Esophagus squamous epithelium (tissue), 5 donors: ENCODE results near the gene SOX6. TPM values are rescaled to one million over a fixed set of nuclear protein-coding genes. Genes with fewer than 3 reads are reported as not detected.

Source experiments
- DNase-seq: peaks from one replicate; lab custom pipeline; 2025; lab: John Stamatoyannopoulos, UW
- H3K27ac ChIP-seq, 4 donors: fragments of 200-600 bp; sonication (generic); one replicate each; pipeline ENCODE4 v1.5.1; 2016 to 2019; ENCODE audit warnings: mild to moderate bottlenecking in 1 of 4
- H3K27me3 ChIP-seq, 4 donors: fragments of 200-600 bp; sonication (generic); 1 replicate in 3 of 4; 2 replicates in 1 of 4; pipeline versions ENCODE4 v1.5.1 to v1.6.0; 2017 to 2021; ENCODE audit warnings: antibody characterized with exemption in 1 of 4
- H3K36me3 ChIP-seq, 3 donors: fragments of 200-600 bp; sonication (generic); one replicate each; pipeline ENCODE4 v1.5.1; 2016 to 2019
- H3K4me1 ChIP-seq, 3 donors: fragments of 200-600 bp; sonication (generic); one replicate each; pipeline ENCODE4 v1.5.1; 2017 to 2019
- H3K4me3 ChIP-seq, 4 donors: fragments of 200-600 bp; sonication (generic); 1 replicate in 3 of 4; 2 replicates in 1 of 4; pipeline ENCODE4 v1.5.1; 2016 to 2019; ENCODE audit warnings: mild to moderate bottlenecking in 2 of 4, moderate library complexity in 1 of 4
- H3K9me3 ChIP-seq, 3 donors: fragments of 200-600 bp; sonication (generic); one replicate each; pipeline ENCODE4 v1.5.1; 2016 to 2019
- CTCF ChIP-seq, 6 experiments: fragments of 450-650 bp in 4 of 6; fragments of 200-600 bp in 2 of 6; sonication (generic) in 2 of 6; IDR thresholded peaks; one replicate each; pipeline ENCODE4 v1.5.1; 2016 to 2019; ENCODE audit warnings: antibody characterized with exemption in 6 of 6, mild to moderate bottlenecking in 4 of 6, moderate library complexity in 4 of 6
- POLR2A ChIP-seq, 4 donors: fragments of 450-650 bp; IDR thresholded peaks; one replicate each; pipeline ENCODE4 v1.6.1; 2017; ENCODE audit warnings: antibody characterized with exemption in 4 of 4, mild to moderate bottlenecking in 4 of 4, moderate library complexity in 3 of 4
- WGBS, 2 donors: methylation state at CpG; one replicate each; pipeline ENCODE4 v1.1.5; 2018; 5-methylcytosine and 5-hydroxymethylcytosine counted together
- intact Hi-C: fragments of 100-400 bp; cut with DNase I; formaldehyde crosslinking; loops from one replicate; pipeline ENCODE4 v1.15.0; 2022
- total RNA-seq, 4 donors: library from RNA; depleted of rRNA; stranded (reverse); fragments of >200 nt; gene quantifications; one replicate each; pipeline ENCODE4 v1.1.0, GENCODE V29; 2016
- donor health status: DM: yes; HTN: yes; CAD: no.

Gene SOX6
- total RNA-seq, 4 donors from 2014 or later = 7.8 to 16.0 (median 10.6) TPM

- Histone ChIP-seq H3K36me3 (no peaks in the 10 kb centered on the region), H3K27ac (no peak overlapping the region), H3K9me3 (no peaks in the 10 kb centered on the region), H3K4me1 (no peaks in the 10 kb centered on the region), H3K4me3 (no peak overlapping the region), H3K27me3 (no peaks in the 10 kb centered on the region)
- no peak for TF ChIP-seq POLR2A (IDR thresholded peaks at IDR 0.05)
- no peak for TF ChIP-seq CTCF (IDR thresholded peaks at IDR 0.05)
- DNase-seq = no peak
- intact Hi-C loops = no loop called here
- WGBS, 2 donors = 89 to 91% methylated on average over 2 of the region's 2 CpGs
Measured at GRCh38 chr11:16026849-16027248, 329.5 kb downstream of the SOX6 start.

- Histone ChIP-seq H3K36me3 (no peaks in the 10 kb centered on the region), H3K4me1 (no peaks in the 10 kb centered on the region), H3K27me3 (no peaks in the 10 kb centered on the region), H3K9me3 (no peaks in the 10 kb centered on the region), H3K27ac (no peak overlapping the region), H3K4me3 (no peak overlapping the region)
- TF ChIP-seq POLR2A (IDR thresholded peaks at IDR 0.05) = no peak
- TF ChIP-seq CTCF (IDR thresholded peaks at IDR 0.05) = no peak
- 90 to 92% methylated on average over 4 of the region's 4 CpGs for WGBS, 2 donors
- no peak for DNase-seq
- intact Hi-C loops = no loop called here
Measured at GRCh38 chr11:16018931-16019330, 337.4 kb downstream of the SOX6 start.

- Histone ChIP-seq H3K27me3 (no peaks in the 10 kb centered on the region), H3K36me3 (no peaks in the 10 kb centered on the region), H3K4me1 (no peaks in the 10 kb centered on the region), H3K4me3 (no peak overlapping the region), H3K27ac (no peak overlapping the region), H3K9me3 (no peaks in the 10 kb centered on the region)
- TF ChIP-seq CTCF (IDR thresholded peaks at IDR 0.05) (no peak), POLR2A (IDR thresholded peaks at IDR 0.05) (no peak)
- no peak for DNase-seq
- intact Hi-C loops = no loop called here
- 83 to 93% methylated on average over 2 of the region's 2 CpGs for WGBS, 2 donors
Measured at GRCh38 chr11:16016468-16016829, 339.9 kb downstream of the SOX6 start.

GRCh38 chr11:16015741-16016467 is 340.4 kb downstream of the SOX6 start:
- 75 to 77% methylated on average over 5 of the region's 5 CpGs for WGBS, 2 donors
- H3K9me3 ChIP-seq = no peaks in the 10 kb centered on the region
- no peak overlapping the region for H3K4me3 ChIP-seq
- H3K27me3 ChIP-seq = no peaks in the 10 kb centered on the region
- intact Hi-C loops = no loop called here
- no peak overlapping the region for H3K27ac ChIP-seq
- no peak for DNase-seq
- H3K36me3 ChIP-seq = no peaks in the 10 kb centered on the region
- TF ChIP-seq CTCF (IDR thresholded peaks at IDR 0.05) (no peak), POLR2A (IDR thresholded peaks at IDR 0.05) (no peak)
- no peaks in the 10 kb centered on the region for H3K4me1 ChIP-seq

GRCh38 chr11:16013649-16014275 is 342.6 kb downstream of the SOX6 start:
- WGBS, 2 donors = 71 to 74% methylated on average over 2 to 3 of the region's 3 CpGs
- no peak for DNase-seq
- intact Hi-C loops = no loop called here
- no peak overlapping the region for H3K4me3 ChIP-seq
- no peak for TF ChIP-seq POLR2A (IDR thresholded peaks at IDR 0.05)
- no peak for TF ChIP-seq CTCF (IDR thresholded peaks at IDR 0.05)
- H3K27ac ChIP-seq = no peak overlapping the region
- no peaks in the 10 kb centered on the region for H3K9me3 ChIP-seq
- no peaks in the 10 kb centered on the region for H3K27me3 ChIP-seq
- H3K36me3 ChIP-seq = no peaks in the 10 kb centered on the region
- H3K4me1 ChIP-seq = no peaks in the 10 kb centered on the region
